GM12873 (cell line): ENCODE measurements around the gene ZNF277.

Experiments used
- CTCF ChIP-seq: IDR thresholded peaks from 2 replicates; pipeline ENCODE4 v1.5.1; 2012; ENCODE audit warnings: low read depth, mild to moderate bottlenecking, moderate library complexity, low read length, control low read depth; ENCODE audit not compliant: insufficient read depth; ENCODE audit errors: missing control alignments

The ZNF277 gene

DNA sequence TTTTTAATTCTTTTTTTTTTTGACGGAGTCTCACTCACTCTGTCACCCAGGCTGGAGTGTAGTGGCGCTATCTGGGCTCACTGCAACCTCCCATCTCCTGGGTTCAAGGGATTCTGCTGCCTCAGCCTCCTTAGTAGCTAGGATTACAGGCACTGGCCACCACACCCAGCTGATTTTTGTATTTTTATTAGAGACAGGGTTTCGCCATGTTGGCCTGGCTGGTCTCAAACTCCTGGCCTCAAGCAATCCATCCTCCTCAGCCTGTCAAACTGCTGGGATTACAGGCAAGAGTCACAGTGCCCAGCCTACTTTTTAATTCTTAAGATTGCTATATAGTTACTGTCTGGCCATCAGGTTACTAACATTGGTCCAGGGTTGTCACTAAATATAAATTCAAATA is 59.6 kb downstream of the ZNF277 start:
- TF ChIP-seq CTCF, result no peak

- no peak for TF ChIP-seq CTCF
These were observed 60.2 kb downstream of the ZNF277 start for GRCh38 chr7:112266595-112267270.

DNA sequence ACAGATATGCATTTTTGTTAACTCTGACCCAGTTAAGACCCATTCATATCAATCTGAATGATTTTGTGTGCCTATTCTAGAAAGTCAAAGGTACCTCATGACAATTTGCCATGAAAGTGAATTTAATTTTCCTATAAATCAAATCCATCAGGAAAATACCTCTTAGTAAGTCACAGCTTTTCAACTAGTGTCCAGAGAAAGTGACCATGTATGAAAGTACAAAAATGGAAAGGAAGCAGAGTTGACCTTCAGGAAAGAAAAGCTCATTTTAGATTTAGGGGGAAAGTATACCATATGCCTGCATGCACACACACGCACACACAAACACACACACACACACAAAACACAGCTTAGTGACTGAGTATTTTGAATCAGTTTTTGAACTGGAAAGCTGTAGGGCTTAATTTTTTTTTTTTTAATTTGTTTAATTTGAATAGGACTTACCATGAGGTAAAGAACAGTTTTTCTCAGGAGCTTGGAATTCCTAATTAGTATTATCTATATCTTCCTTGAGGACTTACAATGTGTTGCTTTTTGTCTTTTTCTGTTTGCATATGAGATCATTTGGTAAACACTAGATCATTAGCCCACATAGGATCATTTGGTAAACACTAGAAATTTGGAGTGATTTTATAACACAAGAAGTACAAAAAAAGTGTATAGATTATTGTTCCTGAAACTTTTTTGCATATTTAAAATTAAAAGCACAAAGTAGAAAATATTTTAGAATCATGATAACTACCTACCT is 61.6 kb downstream of the ZNF277 start:
- TF ChIP-seq CTCF, result no peak

DNA sequence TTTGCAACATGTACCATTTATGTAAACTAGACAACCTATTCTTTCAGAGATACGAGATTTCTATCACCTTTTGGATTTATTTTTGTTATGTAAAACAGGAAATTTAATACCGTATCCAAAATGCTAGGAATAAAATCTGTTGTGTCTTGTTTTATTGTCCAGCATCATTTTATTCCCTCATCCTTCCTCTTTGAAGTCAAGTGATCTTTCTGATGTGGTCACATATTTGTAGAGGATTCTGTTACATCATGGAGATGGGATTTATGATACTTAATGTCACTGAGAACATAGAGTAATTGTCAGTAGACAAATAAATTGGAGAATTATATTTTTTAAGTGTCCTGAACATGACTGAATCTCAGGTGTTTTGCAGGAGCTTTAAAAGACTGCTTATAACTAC is 64.7 kb downstream of the ZNF277 start:
- TF ChIP-seq CTCF, result no peak

DNA sequence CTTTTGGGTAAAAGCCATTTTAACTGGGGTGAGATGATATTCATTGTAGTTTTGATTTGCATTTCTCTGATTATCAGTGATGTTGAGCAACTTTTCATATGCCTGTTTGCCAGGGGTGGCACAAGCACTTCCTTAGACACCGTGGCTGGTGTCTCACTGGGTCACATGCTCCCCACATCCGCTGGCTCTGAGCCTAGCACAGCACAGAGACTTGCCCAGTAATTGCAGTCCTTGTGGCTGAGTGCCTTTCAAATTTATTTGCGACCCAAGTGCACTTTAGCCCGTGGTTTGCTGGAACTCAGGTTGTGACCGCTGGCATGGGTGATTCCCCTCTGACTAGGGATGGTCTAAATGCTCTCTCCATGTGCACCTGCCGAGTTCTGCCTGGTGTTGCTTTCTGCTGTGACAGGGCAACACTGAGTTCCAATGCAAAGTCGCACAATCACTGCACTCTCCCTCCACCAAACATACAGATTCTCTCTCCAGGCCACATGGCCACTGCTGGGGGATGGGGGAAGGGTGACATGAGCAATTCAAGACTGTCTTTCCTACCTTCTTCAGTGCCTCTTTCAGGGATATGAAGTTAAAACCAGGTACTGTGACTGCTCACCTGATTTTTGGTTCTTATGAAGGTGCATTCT is 66.5 kb downstream of the ZNF277 start:
- no peak for TF ChIP-seq CTCF

- no peak for TF ChIP-seq CTCF
These were observed 72.5 kb downstream of the ZNF277 start for GRCh38 chr7:112279042-112279441.

- no peak for TF ChIP-seq CTCF
These were observed 73.8 kb downstream of the ZNF277 start for GRCh38 chr7:112280267-112280666.
